Measurements from ENCODE around the gene MBD6. TPM values are rescaled to one million over a fixed set of nuclear protein-coding genes. Genes with fewer than 3 reads are reported as not detected.
"Not testable (repeated sequence)": the region's sequence is repeated elsewhere in the genome, so short reads cannot be mapped to it uniquely, and the experiment has no call there.

Gene MBD6
- total RNA-seq, 4 donors from 2014 or later: 14.9 to 138 (median 17.1) TPM

GRCh38 chr12:57496822-57497221 is 25.8 kb upstream of the MBD6 start:
- Histone ChIP-seq H3K36me3 (no peaks in the 10 kb centered on the region), H3K27me3 (no peaks in the 10 kb centered on the region), H3K4me1 (no peaks in the 10 kb centered on the region), H3K9me3 (no peaks in the 10 kb centered on the region), H3K27ac (no peak overlapping the region), H3K4me3 (no peak overlapping the region)
- intact Hi-C loops (cut with DNase I; ENCODE audit: low total_unique reads): no loop called here
- TF ChIP-seq POLR2A (IDR thresholded peaks at IDR 0.05) (no peak), CTCF (IDR thresholded peaks at IDR 0.05) (no peak)
- DNase-seq: no peak

- no peaks in the 10 kb centered on the region for H3K36me3 ChIP-seq
- no peak for TF ChIP-seq CTCF (IDR thresholded peaks at IDR 0.05)
- no peak for TF ChIP-seq POLR2A (IDR thresholded peaks at IDR 0.05)
- H3K27ac ChIP-seq: no peak overlapping the region
- H3K9me3 ChIP-seq: no peaks in the 10 kb centered on the region
- H3K4me3 ChIP-seq: no peak overlapping the region
- H3K27me3 ChIP-seq: no peaks in the 10 kb centered on the region
- no peaks in the 10 kb centered on the region for H3K4me1 ChIP-seq
- no peak for DNase-seq
- intact Hi-C loops (cut with DNase I; ENCODE audit: low total_unique reads): no loop called here
Observed at GRCh38 chr12:57497223-57498131, 25.1 kb upstream of the MBD6 start.

GRCh38 chr12:57498132-57498502 is 24.5 kb upstream of the MBD6 start:
- TF ChIP-seq CTCF (IDR thresholded peaks at IDR 0.05) (no peak), POLR2A (IDR thresholded peaks at IDR 0.05) (no peak)
- no peaks in the 10 kb centered on the region for H3K4me1 ChIP-seq
- intact Hi-C loops (cut with DNase I; ENCODE audit: low total_unique reads): no loop called here
- no peaks in the 10 kb centered on the region for H3K27me3 ChIP-seq
- no peak for DNase-seq
- no peak overlapping the region for H3K27ac ChIP-seq
- no peak overlapping the region for H3K4me3 ChIP-seq
- no peaks in the 10 kb centered on the region for H3K36me3 ChIP-seq
- no peaks in the 10 kb centered on the region for H3K9me3 ChIP-seq

- intact Hi-C loops (cut with DNase I; ENCODE audit: low total_unique reads): no loop called here
- Histone ChIP-seq H3K4me3 (no peak overlapping the region), H3K36me3 (no peaks in the 10 kb centered on the region), H3K4me1 (no peaks in the 10 kb centered on the region), H3K9me3 (no peaks in the 10 kb centered on the region), H3K27ac (no peak overlapping the region), H3K27me3 (no peaks in the 10 kb centered on the region)
- no peak for TF ChIP-seq CTCF (IDR thresholded peaks at IDR 0.05)
- TF ChIP-seq POLR2A (IDR thresholded peaks at IDR 0.05): no peak
- DNase-seq: no peak
Observed at GRCh38 chr12:57498571-57498970, 24.1 kb upstream of the MBD6 start.

- Histone ChIP-seq H3K9me3 (no peaks in the 10 kb centered on the region), H3K4me1 (no peaks in the 10 kb centered on the region), H3K27ac (no peak overlapping the region), H3K27me3 (no peaks in the 10 kb centered on the region), H3K4me3 (no peak overlapping the region), H3K36me3 (no peaks in the 10 kb centered on the region)
- DNase-seq: no peak
- intact Hi-C loops (cut with DNase I; ENCODE audit: low total_unique reads): no loop called here
- TF ChIP-seq POLR2A (IDR thresholded peaks at IDR 0.05) (no peak), CTCF (IDR thresholded peaks at IDR 0.05) (no peak)
Observed at GRCh38 chr12:57500213-57500612, 22.4 kb upstream of the MBD6 start.

GRCh38 chr12:57502311-57502969 is 20.2 kb upstream of the MBD6 start:
- intact Hi-C loops (cut with DNase I; ENCODE audit: low total_unique reads); H3K27ac ChIP-seq; DNase-seq; H3K36me3 ChIP-seq; H3K9me3 ChIP-seq; H3K27me3 ChIP-seq; H3K4me3 ChIP-seq; H3K4me1 ChIP-seq: not testable (repeated sequence)

GRCh38 chr12:57506541-57506940 is 16.1 kb upstream of the MBD6 start:
- H3K27ac ChIP-seq; DNase-seq; H3K36me3 ChIP-seq; intact Hi-C loops (cut with DNase I; ENCODE audit: low total_unique reads); H3K27me3 ChIP-seq; H3K9me3 ChIP-seq; H3K4me3 ChIP-seq; H3K4me1 ChIP-seq: not testable (repeated sequence)

- H3K9me3 ChIP-seq; intact Hi-C loops (cut with DNase I; ENCODE audit: low total_unique reads); H3K4me1 ChIP-seq; DNase-seq; H3K27me3 ChIP-seq; H3K36me3 ChIP-seq; H3K27ac ChIP-seq; H3K4me3 ChIP-seq: not testable (repeated sequence)
Observed at GRCh38 chr12:57507796-57508195, 14.8 kb upstream of the MBD6 start.

Measured in uterus (tissue), 4 donors.